Panc1 (cell line): ENCODE data around the gene ZNF683.

Experiments
- POLR2AphosphoS5 ChIP-seq: IDR thresholded peaks from 2 replicates; pipeline ENCODE4 v1.6.1; 2012; ENCODE audit warnings: mild to moderate bottlenecking, low read depth, low read length, moderate library complexity
- TF ChIP-seq, protein P1 (sequence below): fragments of 450-650 bp; IDR thresholded peaks from 2 replicates; pipeline ENCODE4 v1.5.1; 2017; ENCODE audit warnings: mild to moderate bottlenecking

DNA sequence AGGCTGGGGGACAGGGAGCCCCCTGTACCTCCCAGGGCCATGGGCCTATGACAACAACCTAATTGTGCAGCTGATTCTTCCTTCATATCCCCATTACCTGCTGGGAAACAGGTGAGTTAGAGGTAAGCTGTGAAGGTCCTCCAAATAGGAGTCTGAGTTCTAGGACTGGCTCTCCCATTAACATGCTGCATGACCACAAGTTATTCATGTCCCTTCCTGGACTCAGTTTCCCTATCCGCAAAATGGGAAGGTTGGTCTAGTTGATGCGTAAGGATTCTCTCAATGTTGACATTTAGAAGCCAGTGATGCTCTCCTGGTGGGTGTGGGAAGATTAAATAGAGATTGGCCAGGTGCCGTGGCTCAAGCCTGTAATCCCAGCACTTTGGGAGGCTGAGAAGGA, 4.1 kb downstream of the ZNF683 start:
- no peak for TF ChIP-seq POLR2AphosphoS5
- TF ChIP-seq, protein P1, sequence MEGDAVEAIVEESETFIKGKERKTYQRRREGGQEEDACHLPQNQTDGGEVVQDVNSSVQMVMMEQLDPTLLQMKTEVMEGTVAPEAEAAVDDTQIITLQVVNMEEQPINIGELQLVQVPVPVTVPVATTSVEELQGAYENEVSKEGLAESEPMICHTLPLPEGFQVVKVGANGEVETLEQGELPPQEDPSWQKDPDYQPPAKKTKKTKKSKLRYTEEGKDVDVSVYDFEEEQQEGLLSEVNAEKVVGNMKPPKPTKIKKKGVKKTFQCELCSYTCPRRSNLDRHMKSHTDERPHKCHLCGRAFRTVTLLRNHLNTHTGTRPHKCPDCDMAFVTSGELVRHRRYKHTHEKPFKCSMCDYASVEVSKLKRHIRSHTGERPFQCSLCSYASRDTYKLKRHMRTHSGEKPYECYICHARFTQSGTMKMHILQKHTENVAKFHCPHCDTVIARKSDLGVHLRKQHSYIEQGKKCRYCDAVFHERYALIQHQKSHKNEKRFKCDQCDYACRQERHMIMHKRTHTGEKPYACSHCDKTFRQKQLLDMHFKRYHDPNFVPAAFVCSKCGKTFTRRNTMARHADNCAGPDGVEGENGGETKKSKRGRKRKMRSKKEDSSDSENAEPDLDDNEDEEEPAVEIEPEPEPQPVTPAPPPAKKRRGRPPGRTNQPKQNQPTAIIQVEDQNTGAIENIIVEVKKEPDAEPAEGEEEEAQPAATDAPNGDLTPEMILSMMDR = no peak
